ENCODE data around the gene MEGF11.
"Not testable (repeated sequence)": the region's sequence is repeated elsewhere in the genome, so short reads cannot be mapped to it uniquely, and the experiment has no call there.

Gene MEGF11

DNA sequence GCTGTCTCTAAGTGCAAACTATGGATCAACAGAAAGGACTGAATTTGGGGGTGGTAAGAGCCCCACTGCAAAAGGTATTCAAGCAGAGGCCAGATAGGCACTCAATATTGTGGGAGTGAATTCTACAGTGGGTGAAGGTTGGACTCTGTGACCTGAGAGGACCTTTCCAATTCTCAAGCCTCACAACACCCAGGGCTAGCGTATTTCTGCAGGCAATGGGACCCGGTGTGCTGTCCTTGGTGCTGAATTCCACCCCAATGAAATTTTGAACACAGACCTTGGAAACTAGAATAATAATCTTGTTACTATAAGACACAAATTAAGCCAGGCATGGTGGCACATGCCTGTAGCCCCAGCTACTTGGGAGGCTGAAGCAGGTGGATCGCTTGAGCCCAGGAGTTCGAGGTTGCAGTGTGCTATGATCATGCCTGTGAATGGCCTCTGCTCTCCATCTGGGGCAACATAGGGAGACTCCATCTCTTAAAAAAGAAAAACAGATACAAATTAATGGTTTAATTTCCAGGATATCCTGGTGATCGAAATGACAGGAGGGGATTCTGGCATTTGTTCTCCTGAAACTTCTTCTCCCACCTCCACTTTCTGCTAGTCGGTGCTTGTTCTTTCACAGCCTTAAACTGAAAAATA lies 248.8 kb downstream of the MEGF11 start:
- Histone ChIP-seq H3K4me3 (ENCODE audit: low read depth in 1 of 2, low read length in 2 of 2) (no peak overlapping the region), H3K4me1 (ENCODE audit: control insufficient read depth in 1 of 2, insufficient read depth in 2 of 2, low read length in 2 of 2) (no peaks in the 10 kb centered on the region), H3K27ac (ENCODE audit: low read depth, low read length) (no peak overlapping the region), H3K9ac (ENCODE audit: low read depth in 1 of 2, low read length in 2 of 2) (no peak overlapping the region), H3K27me3 (ENCODE audit: control insufficient read depth in 1 of 2, insufficient read depth in 2 of 2, low read length in 2 of 2) (no peaks in the 10 kb centered on the region), H3K9me3 (ENCODE audit: control insufficient read depth in 1 of 2, low read length in 2 of 2) (no peaks in the 10 kb centered on the region), H3K36me3 (ENCODE audit: control insufficient read depth in 1 of 2, insufficient read depth in 2 of 2, low read length in 2 of 2) (no peaks in the 10 kb centered on the region)

DNA sequence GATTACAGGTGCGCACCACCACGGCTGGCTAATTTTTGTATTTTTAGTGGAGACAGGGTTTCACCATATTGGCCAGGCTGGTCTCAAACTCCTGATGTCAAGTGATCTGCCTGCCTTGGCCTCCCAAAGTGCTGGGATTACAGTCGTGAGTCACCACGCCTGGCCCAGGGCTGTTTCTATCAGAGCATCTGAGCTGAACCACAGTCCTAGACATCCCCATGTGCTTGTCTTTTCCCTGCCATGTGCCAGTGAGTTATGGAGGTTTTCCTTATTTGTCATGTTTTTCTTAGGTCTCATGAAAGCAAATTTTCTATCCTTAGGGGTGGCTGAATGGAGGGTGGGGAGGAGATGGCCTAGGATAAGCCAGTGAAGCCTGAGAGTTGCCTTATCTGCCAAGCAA lies 250.4 kb downstream of the MEGF11 start:
- not testable (repeated sequence) for H3K4me3 ChIP-seq (ENCODE audit: low read depth in 1 of 2, low read length in 2 of 2); H3K36me3 ChIP-seq (ENCODE audit: control insufficient read depth in 1 of 2, insufficient read depth in 2 of 2, low read length in 2 of 2); H3K4me1 ChIP-seq (ENCODE audit: control insufficient read depth in 1 of 2, insufficient read depth in 2 of 2, low read length in 2 of 2); H3K9ac ChIP-seq (ENCODE audit: low read depth in 1 of 2, low read length in 2 of 2); H3K27me3 ChIP-seq (ENCODE audit: control insufficient read depth in 1 of 2, insufficient read depth in 2 of 2, low read length in 2 of 2); H3K9me3 ChIP-seq (ENCODE audit: control insufficient read depth in 1 of 2, low read length in 2 of 2); H3K27ac ChIP-seq (ENCODE audit: low read depth, low read length)

DNA sequence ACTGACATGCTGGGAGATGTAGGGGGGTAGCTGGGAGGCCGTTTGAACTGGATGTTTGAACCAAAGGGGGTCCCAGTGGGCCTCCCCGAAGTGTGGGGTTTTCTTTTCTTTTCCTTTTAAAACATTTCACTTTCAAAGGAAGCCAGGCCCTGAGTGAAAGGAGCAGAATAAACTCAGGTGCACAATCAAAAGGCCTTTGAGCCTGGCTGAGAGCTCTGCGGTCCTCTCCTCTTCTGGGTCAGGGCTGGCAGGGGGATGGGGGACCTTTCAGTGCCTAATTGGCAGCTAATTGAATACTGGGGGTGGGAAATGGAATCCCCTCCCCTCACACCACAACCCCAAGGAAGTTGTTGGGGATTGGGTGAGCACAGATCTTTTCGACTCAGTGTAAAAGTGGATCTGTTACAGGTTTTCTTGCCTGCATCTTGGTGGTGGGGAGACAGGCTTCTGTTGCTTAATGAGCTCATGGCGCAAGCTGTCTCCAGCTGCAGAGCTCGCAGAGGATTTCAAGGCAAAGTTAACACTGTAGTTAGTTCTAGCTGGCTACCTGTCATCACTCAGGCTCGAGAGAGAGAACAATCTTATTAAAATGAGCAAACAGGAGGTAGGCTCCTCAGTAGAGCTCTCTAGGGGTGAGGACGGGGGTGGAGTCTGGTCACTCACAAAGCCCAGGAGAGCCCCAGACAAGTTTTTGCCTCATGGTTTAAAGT lies 251.7 kb downstream of the MEGF11 start:
- H3K4me3 ChIP-seq (ENCODE audit: low read depth in 1 of 2, low read length in 2 of 2) = no peak overlapping the region
- H3K9me3 ChIP-seq (ENCODE audit: control insufficient read depth in 1 of 2, low read length in 2 of 2) = no peaks in the 10 kb centered on the region
- no peaks in the 10 kb centered on the region for H3K4me1 ChIP-seq (ENCODE audit: control insufficient read depth in 1 of 2, insufficient read depth in 2 of 2, low read length in 2 of 2)
- no peaks in the 10 kb centered on the region for H3K27me3 ChIP-seq (ENCODE audit: control insufficient read depth in 1 of 2, insufficient read depth in 2 of 2, low read length in 2 of 2)
- no peak overlapping the region for H3K9ac ChIP-seq (ENCODE audit: low read depth in 1 of 2, low read length in 2 of 2)
- H3K27ac ChIP-seq (ENCODE audit: low read depth, low read length) = no peak overlapping the region
- no peaks in the 10 kb centered on the region for H3K36me3 ChIP-seq (ENCODE audit: control insufficient read depth in 1 of 2, insufficient read depth in 2 of 2, low read length in 2 of 2)

GRCh38 chr15:66001042-66001441 lies 252.5 kb downstream of the MEGF11 start:
- H3K4me3 ChIP-seq (ENCODE audit: low read depth in 1 of 2, low read length in 2 of 2) = no peak overlapping the region
- no peaks in the 10 kb centered on the region for H3K36me3 ChIP-seq (ENCODE audit: control insufficient read depth in 1 of 2, insufficient read depth in 2 of 2, low read length in 2 of 2)
- H3K27ac ChIP-seq (ENCODE audit: low read depth, low read length) = no peak overlapping the region
- H3K9me3 ChIP-seq (ENCODE audit: control insufficient read depth in 1 of 2, low read length in 2 of 2) = no peaks in the 10 kb centered on the region
- no peak overlapping the region for H3K9ac ChIP-seq (ENCODE audit: low read depth in 1 of 2, low read length in 2 of 2)
- no peaks in the 10 kb centered on the region for H3K4me1 ChIP-seq (ENCODE audit: control insufficient read depth in 1 of 2, insufficient read depth in 2 of 2, low read length in 2 of 2)
- H3K27me3 ChIP-seq (ENCODE audit: control insufficient read depth in 1 of 2, insufficient read depth in 2 of 2, low read length in 2 of 2) = no peaks in the 10 kb centered on the region

DNA sequence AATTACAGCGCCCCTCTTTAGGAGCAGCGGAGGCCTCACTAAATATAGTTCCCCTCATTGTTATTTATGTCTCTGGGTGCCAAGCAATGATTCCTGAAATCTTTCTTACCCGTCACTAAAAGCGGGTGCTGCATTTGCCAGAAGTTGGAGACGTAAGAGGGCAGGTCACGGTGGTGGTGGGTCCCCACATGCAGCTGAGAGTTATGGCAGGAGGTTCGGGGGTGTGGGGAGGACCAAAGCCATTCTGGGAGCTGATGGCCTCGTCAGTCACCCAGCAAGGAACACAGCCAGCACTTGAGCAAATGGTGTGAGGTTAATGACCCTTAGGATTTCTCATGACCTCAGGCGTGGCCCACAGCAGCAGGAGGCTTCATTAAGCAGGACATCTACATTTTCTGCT lies 255.1 kb downstream of the MEGF11 start:
- peaks cover 0 to 3% of the 10 kb centered on the region in 2 donors for H3K27me3 ChIP-seq (ENCODE audit: control insufficient read depth in 1 of 2, insufficient read depth in 2 of 2, low read length in 2 of 2)
- H3K27ac ChIP-seq (ENCODE audit: low read depth, low read length) = no peak overlapping the region
- no peak overlapping the region for H3K4me3 ChIP-seq (ENCODE audit: low read depth in 1 of 2, low read length in 2 of 2)
- no peaks in the 10 kb centered on the region for H3K4me1 ChIP-seq (ENCODE audit: control insufficient read depth in 1 of 2, insufficient read depth in 2 of 2, low read length in 2 of 2)
- H3K9me3 ChIP-seq (ENCODE audit: control insufficient read depth in 1 of 2, low read length in 2 of 2) = no peaks in the 10 kb centered on the region
- no peaks in the 10 kb centered on the region for H3K36me3 ChIP-seq (ENCODE audit: control insufficient read depth in 1 of 2, insufficient read depth in 2 of 2, low read length in 2 of 2)
- H3K9ac ChIP-seq (ENCODE audit: low read depth in 1 of 2, low read length in 2 of 2) = no peak overlapping the region

DNA sequence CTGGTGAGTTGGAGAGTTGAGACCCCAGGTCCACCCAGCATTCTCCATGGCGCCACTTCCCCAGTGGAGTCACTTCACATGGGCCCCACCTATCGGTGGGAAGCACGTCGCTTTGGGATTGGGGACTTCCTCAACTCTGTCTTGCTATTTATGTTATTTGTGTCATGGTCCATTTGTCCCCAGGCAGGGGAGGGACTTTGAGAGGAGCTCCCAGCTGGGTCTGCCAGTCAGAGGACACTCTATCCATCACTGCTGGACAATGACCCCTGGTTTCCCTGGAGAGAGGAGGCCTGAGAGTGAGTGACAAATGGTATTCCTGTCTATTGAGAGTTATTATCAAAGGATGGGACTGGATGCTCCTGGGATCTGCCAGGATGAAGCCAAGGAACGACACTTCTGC lies 256.6 kb downstream of the MEGF11 start:
- Histone ChIP-seq H3K27ac (ENCODE audit: low read depth, low read length) (no peak overlapping the region), H3K4me1 (ENCODE audit: control insufficient read depth in 1 of 2, insufficient read depth in 2 of 2, low read length in 2 of 2) (no peaks in the 10 kb centered on the region), H3K9me3 (ENCODE audit: control insufficient read depth in 1 of 2, low read length in 2 of 2) (no peaks in the 10 kb centered on the region), H3K27me3 (ENCODE audit: control insufficient read depth in 1 of 2, insufficient read depth in 2 of 2, low read length in 2 of 2) (peaks cover 7 to 11% of the 10 kb centered on the region in 2 donors), H3K4me3 (ENCODE audit: low read depth in 1 of 2, low read length in 2 of 2) (no peak overlapping the region), H3K36me3 (ENCODE audit: control insufficient read depth in 1 of 2, insufficient read depth in 2 of 2, low read length in 2 of 2) (no peaks in the 10 kb centered on the region), H3K9ac (ENCODE audit: low read depth in 1 of 2, low read length in 2 of 2) (no peak overlapping the region)

- Histone ChIP-seq H3K4me3 (ENCODE audit: low read depth in 1 of 2, low read length in 2 of 2) (no peak overlapping the region), H3K36me3 (ENCODE audit: control insufficient read depth in 1 of 2, insufficient read depth in 2 of 2, low read length in 2 of 2) (no peaks in the 10 kb centered on the region), H3K4me1 (ENCODE audit: control insufficient read depth in 1 of 2, insufficient read depth in 2 of 2, low read length in 2 of 2) (no peaks in the 10 kb centered on the region), H3K9ac (ENCODE audit: low read depth in 1 of 2, low read length in 2 of 2) (no peak overlapping the region), H3K27me3 (ENCODE audit: control insufficient read depth in 1 of 2, insufficient read depth in 2 of 2, low read length in 2 of 2) (peaks cover 7 to 11% of the 10 kb centered on the region in 2 donors), H3K27ac (ENCODE audit: low read depth, low read length) (no peak overlapping the region), H3K9me3 (ENCODE audit: control insufficient read depth in 1 of 2, low read length in 2 of 2) (no peaks in the 10 kb centered on the region)
These were observed 258.7 kb downstream of the MEGF11 start for GRCh38 chr15:65994832-65995231.

DNA sequence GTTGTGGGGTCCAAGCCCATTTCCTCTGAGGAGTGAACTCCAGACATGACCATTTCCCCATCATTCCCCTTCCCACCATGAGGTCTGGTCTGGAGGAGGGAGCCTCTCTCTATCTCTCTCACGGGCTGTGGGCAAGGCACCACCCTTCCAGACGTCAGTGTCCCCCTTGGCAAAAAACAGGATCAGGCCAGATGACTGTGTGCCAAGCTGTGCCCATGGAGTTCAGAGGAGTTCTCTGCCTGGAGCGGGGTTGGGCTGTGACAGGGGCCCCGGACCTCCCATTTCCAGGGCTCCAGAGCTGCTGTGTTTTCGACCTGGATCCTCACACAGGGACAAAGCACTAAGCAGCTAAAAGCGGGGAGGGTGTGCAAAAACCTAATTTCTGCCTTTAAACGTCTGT lies 259.8 kb downstream of the MEGF11 start:
- Histone ChIP-seq H3K27ac (ENCODE audit: low read depth, low read length) (no peak overlapping the region), H3K27me3 (ENCODE audit: control insufficient read depth in 1 of 2, insufficient read depth in 2 of 2, low read length in 2 of 2) (peaks cover 7 to 11% of the 10 kb centered on the region in 2 donors), H3K36me3 (ENCODE audit: control insufficient read depth in 1 of 2, insufficient read depth in 2 of 2, low read length in 2 of 2) (no peaks in the 10 kb centered on the region), H3K4me1 (ENCODE audit: control insufficient read depth in 1 of 2, insufficient read depth in 2 of 2, low read length in 2 of 2) (no peaks in the 10 kb centered on the region), H3K9ac (ENCODE audit: low read depth in 1 of 2, low read length in 2 of 2) (no peak overlapping the region), H3K4me3 (ENCODE audit: low read depth in 1 of 2, low read length in 2 of 2) (no peak overlapping the region), H3K9me3 (ENCODE audit: control insufficient read depth in 1 of 2, low read length in 2 of 2) (no peaks in the 10 kb centered on the region)

- Histone ChIP-seq H3K4me1 (ENCODE audit: control insufficient read depth in 1 of 2, insufficient read depth in 2 of 2, low read length in 2 of 2) (no peaks in the 10 kb centered on the region), H3K27me3 (ENCODE audit: control insufficient read depth in 1 of 2, insufficient read depth in 2 of 2, low read length in 2 of 2) (peaks cover 7 to 15% of the 10 kb centered on the region in 2 donors), H3K9ac (ENCODE audit: low read depth in 1 of 2, low read length in 2 of 2) (no peak overlapping the region)
These were observed 260.3 kb downstream of the MEGF11 start for GRCh38 chr15:65993236-65993635.

GRCh38 chr15:65991721-65992483 lies 261.6 kb downstream of the MEGF11 start:
- H3K36me3 ChIP-seq (ENCODE audit: control insufficient read depth in 1 of 2, insufficient read depth in 2 of 2, low read length in 2 of 2) = no peaks in the 10 kb centered on the region
- H3K27ac ChIP-seq (ENCODE audit: low read depth, low read length) = no peak overlapping the region
- H3K4me1 ChIP-seq (ENCODE audit: control insufficient read depth in 1 of 2, insufficient read depth in 2 of 2, low read length in 2 of 2) = no peaks in the 10 kb centered on the region
- H3K9me3 ChIP-seq (ENCODE audit: control insufficient read depth in 1 of 2, low read length in 2 of 2) = no peaks in the 10 kb centered on the region
- no peak overlapping the region for H3K4me3 ChIP-seq (ENCODE audit: low read depth in 1 of 2, low read length in 2 of 2)
- H3K9ac ChIP-seq (ENCODE audit: low read depth in 1 of 2, low read length in 2 of 2) = no peak overlapping the region
- H3K27me3 ChIP-seq (ENCODE audit: control insufficient read depth in 1 of 2, insufficient read depth in 2 of 2, low read length in 2 of 2) = peaks cover 7 to 15% of the 10 kb centered on the region in 2 donors

More at GRCh38 chr15:65993236-65993635, 260.3 kb downstream of the MEGF11 start:
- Histone ChIP-seq H3K4me3 (ENCODE audit: low read depth in 1 of 2, low read length in 2 of 2) (no peak overlapping the region), H3K9me3 (ENCODE audit: control insufficient read depth in 1 of 2, low read length in 2 of 2) (no peaks in the 10 kb centered on the region), H3K36me3 (ENCODE audit: control insufficient read depth in 1 of 2, insufficient read depth in 2 of 2, low read length in 2 of 2) (no peaks in the 10 kb centered on the region), H3K27ac (ENCODE audit: low read depth, low read length) (no peak overlapping the region)
